Measurements from ENCODE around the gene HHATL.

GRCh38 chr3:42720126-42720525 lies 17.5 kb upstream of the HHATL start:
- TF ChIP-seq CTCF (conservative IDR thresholded peaks at IDR 0.05) (no peak), ZFX (IDR thresholded peaks at IDR 0.05) (no peak)
